ENCODE data around the gene CHD5. TPM values are rescaled to one million over a fixed set of nuclear protein-coding genes. Genes with fewer than 3 reads are reported as not detected.

Gene CHD5
- total RNA-seq, 2 donors from 2014 or later, result 0.07 to 2.0 TPM

GRCh38 chr1:6178751-6179563 lies 1.2 kb downstream of the CHD5 start:
- no peak for DNase-seq (ENCODE audit: low spot score)
- Histone ChIP-seq H3K36me3 (no peaks in the 10 kb centered on the region), H3K4me3 (peak overlapping the region; percentile 28 to 35), H3K27ac (no peak overlapping the region), H3K9me3 (no peaks in the 10 kb centered on the region), H3K4me1 (peaks cover 0 to 25% of the 10 kb centered on the region in 2 donors), H3K27me3 (peaks cover 0 to 8% of the 10 kb centered on the region in 2 donors)
- no peak for TF ChIP-seq CTCF (IDR thresholded peaks at IDR 0.05)

GRCh38 chr1:6177681-6178380 lies 2.3 kb downstream of the CHD5 start:
- no peaks in the 10 kb centered on the region for H3K36me3 ChIP-seq
- DNase-seq (ENCODE audit: low spot score), result no peak
- peaks cover 0 to 25% of the 10 kb centered on the region in 2 donors for H3K4me1 ChIP-seq
- H3K9me3 ChIP-seq, result no peaks in the 10 kb centered on the region
- no peak overlapping the region for H3K4me3 ChIP-seq
- no peak for TF ChIP-seq CTCF (IDR thresholded peaks at IDR 0.05)
- H3K27me3 ChIP-seq, result peaks cover 0 to 8% of the 10 kb centered on the region in 2 donors
- no peak overlapping the region for H3K27ac ChIP-seq

DNA sequence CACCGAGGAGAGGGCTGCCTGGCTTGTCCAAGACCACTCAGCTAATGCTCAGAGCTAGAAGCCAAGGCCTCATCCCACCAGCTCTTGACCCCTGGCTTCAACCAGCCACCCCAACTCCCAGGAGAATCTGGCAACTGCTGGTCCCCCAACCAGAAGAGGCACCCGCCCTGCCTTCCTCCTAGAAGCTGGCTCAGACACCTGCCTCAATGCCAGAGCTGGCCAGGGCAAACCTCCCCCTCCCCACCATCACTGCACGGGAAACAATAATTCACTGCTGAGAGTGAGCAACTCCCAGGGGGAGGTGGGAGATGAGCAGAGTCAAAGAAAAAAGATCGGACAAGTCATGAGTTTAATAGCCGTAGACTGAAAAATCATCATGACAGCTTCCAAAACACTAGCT lies 3.3 kb downstream of the CHD5 start:
- Histone ChIP-seq H3K27ac (no peak overlapping the region), H3K27me3 (peaks cover 0 to 8% of the 10 kb centered on the region in 2 donors), H3K4me3 (no peak overlapping the region), H3K36me3 (no peaks in the 10 kb centered on the region), H3K4me1 (peaks cover 0 to 25% of the 10 kb centered on the region in 2 donors), H3K9me3 (no peaks in the 10 kb centered on the region)
- no peak for DNase-seq (ENCODE audit: low spot score)
- TF ChIP-seq CTCF (IDR thresholded peaks at IDR 0.05), result no peak

DNA sequence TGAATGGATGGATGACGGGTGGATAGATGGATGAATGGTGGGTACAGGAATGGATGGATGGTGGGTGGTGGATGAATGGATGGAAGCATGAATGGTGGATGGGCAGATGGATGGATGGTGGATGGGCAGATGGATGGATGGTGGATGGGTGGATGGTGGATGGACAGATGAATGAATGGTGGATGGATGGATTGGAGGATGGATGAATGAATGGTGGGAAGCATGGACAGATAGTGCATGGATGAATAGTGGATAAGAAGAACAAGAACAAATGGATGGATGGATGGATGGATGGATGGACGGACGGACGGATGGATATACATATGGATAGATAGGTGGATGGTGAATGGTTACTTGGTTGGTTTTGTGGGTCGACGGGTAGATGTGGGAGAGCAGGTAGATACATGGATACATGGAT lies 4.7 kb downstream of the CHD5 start:
- Histone ChIP-seq H3K4me3 (no peak overlapping the region), H3K27ac (no peak overlapping the region), H3K4me1 (peaks cover 0 to 17% of the 10 kb centered on the region in 2 donors), H3K27me3 (peaks cover 0 to 8% of the 10 kb centered on the region in 2 donors), H3K36me3 (no peaks in the 10 kb centered on the region), H3K9me3 (no peaks in the 10 kb centered on the region)
- no peak for TF ChIP-seq CTCF (IDR thresholded peaks at IDR 0.05)
- DNase-seq (ENCODE audit: low spot score), result no peak

DNA sequence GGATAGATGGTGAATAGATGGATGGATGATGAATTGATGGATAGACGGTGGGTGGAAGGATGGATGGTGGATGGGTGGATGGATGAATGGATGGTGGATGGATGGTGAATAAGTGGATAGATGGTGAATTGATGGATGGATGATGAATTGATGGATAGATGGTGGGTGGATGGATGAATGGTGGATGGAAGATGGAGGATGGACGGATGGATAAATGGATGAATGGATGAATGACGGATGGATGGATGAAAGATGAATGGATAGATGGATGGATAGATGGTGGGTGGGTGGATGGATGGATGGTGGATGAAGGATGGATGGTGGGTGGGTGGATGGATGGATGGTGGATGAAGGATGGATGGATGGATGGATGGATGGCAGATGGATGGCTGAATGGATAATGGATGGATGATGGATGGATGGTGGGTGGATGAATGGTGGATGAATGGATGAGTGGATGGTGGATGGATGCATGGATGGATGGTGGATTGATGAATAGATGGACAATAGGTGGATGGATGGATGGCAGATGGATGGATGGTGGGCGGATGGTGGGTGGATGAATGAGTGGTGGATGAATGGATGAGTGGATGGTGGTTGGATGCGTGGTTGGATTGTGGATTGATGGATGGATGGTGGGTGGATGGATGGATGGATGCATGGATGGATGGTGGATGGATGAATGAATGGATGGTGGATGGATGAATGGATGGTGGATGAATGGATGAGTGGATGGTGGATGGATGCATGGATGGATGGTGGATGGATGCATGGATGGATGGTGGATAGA lies 5.3 kb downstream of the CHD5 start:
- no peaks in the 10 kb centered on the region for H3K9me3 ChIP-seq
- H3K27me3 ChIP-seq, result peaks cover 0 to 8% of the 10 kb centered on the region in 2 donors
- peaks cover 0 to 11% of the 10 kb centered on the region in 2 donors for H3K4me1 ChIP-seq
- H3K36me3 ChIP-seq, result no peaks in the 10 kb centered on the region
- no peak overlapping the region for H3K4me3 ChIP-seq
- no peak for TF ChIP-seq CTCF (IDR thresholded peaks at IDR 0.05)
- no peak overlapping the region for H3K27ac ChIP-seq
- no peak for DNase-seq (ENCODE audit: low spot score)

Data from right atrium auricular region (tissue), 2 donors.